ENCODE results near the gene NFE2.

NFE2 gene

GRCh38 chr12:54262403-54262925, 38.4 kb downstream of the NFE2 start:
- peaks cover 6% of the 10 kb centered on the region; the same call in 1 of the 2 replicates for H4K20me1 ChIP-seq (ENCODE audit: control insufficient read depth, insufficient read depth, low read depth, low read length)
- no peaks in the 10 kb centered on the region for H3K9me3 ChIP-seq (ENCODE audit: control insufficient read depth, insufficient read depth, low read length)
- H3K4me3 ChIP-seq (ENCODE audit: low read length), result no peak overlapping the region
- peaks cover 92% of the 10 kb centered on the region for H3K79me2 ChIP-seq (ENCODE audit: control insufficient read depth, low read length)
- no peak for TF ChIP-seq EZH2phosphoT487 (IDR thresholded peaks at IDR 0.05; ENCODE audit: borderline replicate concordance, low read length)
- no peak for TF ChIP-seq CTCF (IDR thresholded peaks at IDR 0.05; ENCODE audit: low read depth, low read length, poor library complexity, severe bottlenecking)
- peaks cover 39% of the 10 kb centered on the region for H3K36me3 ChIP-seq (ENCODE audit: control insufficient read depth, low read length)
- peaks cover 56% of the 10 kb centered on the region for H3K4me1 ChIP-seq (ENCODE audit: control insufficient read depth, low read length)
- peaks cover 15% of the 10 kb centered on the region for H3F3A ChIP-seq (ENCODE audit: control insufficient read depth, insufficient read depth)
- H3K27me3 ChIP-seq (ENCODE audit: control insufficient read depth, low read length), result no peaks in the 10 kb centered on the region
- H3K27ac ChIP-seq (ENCODE audit: low read depth, low read length), result no peak overlapping the region
- H3K4me2 ChIP-seq (ENCODE audit: low read length), result peak overlapping the region; percentile 28
- H3K9me2 ChIP-seq (replicated peaks; ENCODE audit: control insufficient read depth, low read length), result no peaks in the 10 kb centered on the region

GRCh38 chr12:54261815-54262402, 38.9 kb downstream of the NFE2 start:
- H3K27me3 ChIP-seq (ENCODE audit: control insufficient read depth, low read length), result no peaks in the 10 kb centered on the region
- TF ChIP-seq EZH2phosphoT487 (IDR thresholded peaks at IDR 0.05; ENCODE audit: borderline replicate concordance, low read length) (no peak), CTCF (IDR thresholded peaks at IDR 0.05; ENCODE audit: low read depth, low read length, poor library complexity, severe bottlenecking) (no peak)
- peaks cover 56% of the 10 kb centered on the region for H3K4me1 ChIP-seq (ENCODE audit: control insufficient read depth, low read length)
- peak overlapping the region; percentile 28 for H3K4me2 ChIP-seq (ENCODE audit: low read length)
- no peak overlapping the region for H3K4me3 ChIP-seq (ENCODE audit: low read length)
- peaks cover 6% of the 10 kb centered on the region; the same call in 1 of the 2 replicates for H4K20me1 ChIP-seq (ENCODE audit: control insufficient read depth, insufficient read depth, low read depth, low read length)
- peaks cover 92% of the 10 kb centered on the region for H3K79me2 ChIP-seq (ENCODE audit: control insufficient read depth, low read length)
- no peaks in the 10 kb centered on the region for H3K9me2 ChIP-seq (replicated peaks; ENCODE audit: control insufficient read depth, low read length)
- H3K27ac ChIP-seq (ENCODE audit: low read depth, low read length), result no peak overlapping the region
- H3K9me3 ChIP-seq (ENCODE audit: control insufficient read depth, insufficient read depth, low read length), result no peaks in the 10 kb centered on the region
- peaks cover 12% of the 10 kb centered on the region for H3F3A ChIP-seq (ENCODE audit: control insufficient read depth, insufficient read depth)
- H3K36me3 ChIP-seq (ENCODE audit: control insufficient read depth, low read length), result peaks cover 42% of the 10 kb centered on the region

- Histone ChIP-seq H4K20me1 (ENCODE audit: control insufficient read depth, insufficient read depth, low read depth, low read length) (peaks cover 2% of the 10 kb centered on the region; the same call in 1 of the 2 replicates), H3K9me2 (replicated peaks; ENCODE audit: control insufficient read depth, low read length) (no peaks in the 10 kb centered on the region), H3K27me3 (ENCODE audit: control insufficient read depth, low read length) (no peaks in the 10 kb centered on the region), H3K4me1 (ENCODE audit: control insufficient read depth, low read length) (peaks cover 56% of the 10 kb centered on the region), H3K4me2 (ENCODE audit: low read length) (peak overlapping the region; percentile 64), H3K79me2 (ENCODE audit: control insufficient read depth, low read length) (peaks cover 87% of the 10 kb centered on the region), H3F3A (ENCODE audit: control insufficient read depth, insufficient read depth) (peaks cover 14% of the 10 kb centered on the region), H3K9me3 (ENCODE audit: control insufficient read depth, insufficient read depth, low read length) (no peaks in the 10 kb centered on the region), H3K4me3 (ENCODE audit: low read length) (peak overlapping the region; percentile 50), H3K27ac (ENCODE audit: low read depth, low read length) (peak overlapping the region; percentile 39), H3K36me3 (ENCODE audit: control insufficient read depth, low read length) (peaks cover 53% of the 10 kb centered on the region)
- TF ChIP-seq CTCF (IDR thresholded peaks at IDR 0.05; ENCODE audit: low read depth, low read length, poor library complexity, severe bottlenecking), result no peak
- TF ChIP-seq EZH2phosphoT487 (IDR thresholded peaks at IDR 0.05; ENCODE audit: borderline replicate concordance, low read length), result no peak
These were observed 41.4 kb downstream of the NFE2 start for GRCh38 chr12:54259194-54260011.

Data from DOHH2 (cell line).